Activated naive CD4-positive, alpha-beta T cell treated with anti-CD3 and anti-CD28 coated beads, Interleukin-2, amount 10 ng/mL, durations not matched to agents 7 days and 5 days (primary cell): Measurements from ENCODE around the gene DHH.
"Not testable (repeated sequence)": the region's sequence is repeated elsewhere in the genome, so short reads cannot be mapped to it uniquely, and the experiment has no call there.

Source experiments
- CTCF ChIA-PET: fragments of 350-600 bp; sonication (Branson Sonifier 250); formaldehyde crosslinking; loops from one replicate; lab custom pipeline; 2021; ENCODE audit warnings: antibody characterized with exemption; lab: Charles Lee
- DNase-seq: peaks from one replicate; pipeline ENCODE4 v3.0.0-alpha.2; 2020
- H3K27ac Mint-ChIP-seq: one replicate; pipeline ENCODE4 v1.8.0; 2021; ENCODE audit warnings: mild to moderate bottlenecking, moderate library complexity, mixed read lengths
- H3K27me3 Mint-ChIP-seq: one replicate; pipeline ENCODE4 v1.8.0; 2021; ENCODE audit warnings: mild to moderate bottlenecking, mixed read lengths
- H3K36me3 Mint-ChIP-seq: one replicate; pipeline ENCODE4 v1.8.0; 2021; ENCODE audit warnings: mixed read lengths
- H3K4me1 Mint-ChIP-seq: one replicate; pipeline ENCODE4 v1.8.0; 2021; ENCODE audit warnings: mixed read lengths
- H3K4me3 Mint-ChIP-seq: one replicate; pipeline ENCODE4 v1.8.0; 2021; ENCODE audit warnings: mild to moderate bottlenecking, moderate library complexity, mixed read lengths
- H3K9me3 Mint-ChIP-seq: one replicate; pipeline ENCODE4 v1.8.0; 2021; ENCODE audit warnings: mixed read lengths

DHH gene

DNA sequence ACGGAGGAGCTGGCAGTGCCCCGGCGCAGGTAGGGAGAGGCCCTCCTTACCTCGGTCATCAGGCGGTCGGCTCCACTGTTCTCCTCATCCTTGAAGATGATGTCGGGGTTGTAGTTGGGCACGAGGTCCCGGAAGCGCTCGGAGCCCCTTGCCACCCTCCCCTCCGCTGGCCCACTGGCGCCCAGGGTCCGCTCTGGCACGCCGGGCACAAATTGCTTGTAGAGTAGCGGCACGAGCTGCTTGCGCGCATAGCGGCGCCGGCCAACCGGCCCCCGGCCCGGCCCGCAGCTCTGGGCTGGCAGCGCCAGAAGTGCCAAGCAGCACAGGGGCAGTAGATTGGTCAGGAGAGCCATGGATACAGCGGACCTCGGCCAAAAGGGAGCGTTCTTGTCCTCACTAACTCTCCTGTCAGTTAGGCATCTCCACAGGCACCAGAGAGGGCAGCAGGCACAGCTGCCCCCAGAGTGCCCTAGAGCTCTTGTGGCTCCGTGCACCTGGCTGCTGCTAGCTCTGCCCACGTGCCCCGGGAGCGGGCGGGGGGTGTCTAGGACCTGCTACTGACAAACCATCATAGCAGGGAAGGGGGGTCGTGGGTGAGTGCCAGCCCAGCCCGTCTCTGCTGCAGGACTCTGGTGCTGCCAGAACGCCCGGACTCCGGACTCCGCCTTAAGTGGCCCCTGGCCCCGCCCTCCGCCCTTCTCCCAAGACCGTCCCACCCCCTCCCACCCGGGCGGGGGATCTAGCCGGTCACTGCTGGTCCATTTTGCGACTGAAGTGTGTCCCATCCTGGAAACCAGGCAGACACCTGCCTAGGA is at the start of gene DHH:
TSS of gene DHH (minus strand) at position 642 of the 815 bp plus-strand sequence. CDS start at position 353, 289 bp downstream.
- no peak for DNase-seq
- CTCF ChIA-PET = interaction anchor here (0.6 to 12.0 kb wide), 9 partner anchors 7 to 51 kb away, joined by 3 to 174 read pairs (median 4); partner anchors contain the start of genes LMBR1L and TUBA1B
- Mint-ChIP-seq H3K27me3 (peaks cover 69% of the 10 kb centered on the region), H3K27ac (no peak within 1 kb of the TSS), H3K4me3 (peak within 1 kb of the TSS; percentile 10), H3K9me3 (no peaks in the 10 kb centered on the region), H3K36me3 (peaks cover 29% of the 10 kb centered on the region), H3K4me1 (peaks cover 49% of the 10 kb centered on the region)

DNA sequence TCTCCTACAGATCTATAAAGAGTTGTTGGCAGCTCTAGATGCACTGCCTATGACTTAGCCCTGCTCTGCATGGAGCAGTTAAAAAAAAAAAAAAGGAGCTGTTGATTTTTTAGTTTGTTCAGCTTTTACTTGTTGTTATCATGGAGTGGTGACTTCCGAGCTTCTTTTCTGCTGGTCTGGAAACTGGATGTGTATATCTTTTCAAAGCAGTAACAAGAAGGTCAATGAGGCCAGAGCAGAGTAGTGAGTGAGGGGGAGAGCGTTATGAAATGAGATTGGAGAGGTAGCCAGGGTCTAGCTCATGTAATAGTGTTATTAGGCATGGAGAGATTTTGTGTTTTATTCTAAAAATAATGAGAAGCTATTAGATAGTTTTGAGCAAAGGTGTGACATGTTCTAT is 49.8 kb upstream of the DHH start:
- peaks cover 2% of the 10 kb centered on the region for H3K36me3 Mint-ChIP-seq
- no peaks in the 10 kb centered on the region for H3K4me1 Mint-ChIP-seq
- no peaks in the 10 kb centered on the region for H3K27me3 Mint-ChIP-seq
- H3K4me3 Mint-ChIP-seq = no peak overlapping the region
- CTCF ChIA-PET = interaction anchor here (0.6 kb wide), 1 partner anchor 143 kb away, joined by 3 read pairs; no protein-coding TSS in a partner anchor
- H3K9me3 Mint-ChIP-seq = no peaks in the 10 kb centered on the region
- H3K27ac Mint-ChIP-seq = no peak overlapping the region
- DNase-seq = no peak

DNA sequence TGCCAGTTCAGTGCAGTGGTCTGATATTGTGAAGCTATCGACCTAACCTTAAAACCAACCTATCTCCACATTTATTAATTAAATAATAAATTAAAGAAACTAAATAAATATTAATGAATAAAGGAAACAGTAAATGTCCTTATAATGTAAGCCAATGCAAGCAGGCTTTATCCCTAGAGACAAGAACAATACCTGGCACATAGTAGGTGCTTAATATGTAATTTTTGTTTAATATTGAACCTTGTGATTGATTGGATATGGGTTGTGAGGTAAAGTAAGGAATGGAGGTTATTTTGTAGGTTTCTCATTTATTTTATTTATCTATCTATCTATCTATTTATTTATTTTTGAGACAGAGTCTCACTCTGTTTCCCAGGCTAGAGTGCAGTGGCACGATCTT is 44.4 kb upstream of the DHH start:
- Mint-ChIP-seq H3K4me3 (no peak overlapping the region), H3K27me3 (no peaks in the 10 kb centered on the region), H3K36me3 (peaks cover 5% of the 10 kb centered on the region), H3K4me1 (peaks cover under 1% of the 10 kb centered on the region), H3K27ac (no peak overlapping the region), H3K9me3 (no peaks in the 10 kb centered on the region)
- DNase-seq = no peak
- CTCF ChIA-PET = no interaction called here

DNA sequence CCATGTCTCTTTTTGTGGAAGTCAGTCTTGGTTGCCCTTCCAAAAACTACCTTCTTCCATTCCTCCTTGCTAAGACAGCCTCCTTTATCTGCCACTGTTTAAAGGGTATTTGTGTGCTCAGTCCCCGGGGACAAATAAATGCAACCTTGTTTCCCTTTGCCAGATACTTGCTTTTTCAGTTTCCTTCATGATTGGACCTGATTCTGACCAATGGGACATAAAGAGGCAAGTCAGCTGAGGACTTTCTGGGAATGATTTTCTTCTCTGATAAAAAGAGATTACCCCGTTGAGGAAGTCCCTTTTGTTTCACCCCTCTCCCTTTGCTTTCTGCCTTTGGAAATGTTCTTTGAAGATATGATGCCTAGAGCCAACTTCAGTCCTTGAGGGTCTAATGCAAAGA is 44.0 kb upstream of the DHH start:
- H3K36me3 Mint-ChIP-seq = peaks cover 5% of the 10 kb centered on the region
- H3K4me3 Mint-ChIP-seq = no peak overlapping the region
- DNase-seq = no peak
- H3K4me1 Mint-ChIP-seq = peaks cover 5% of the 10 kb centered on the region
- CTCF ChIA-PET = no interaction called here
- H3K9me3 Mint-ChIP-seq = no peaks in the 10 kb centered on the region
- no peaks in the 10 kb centered on the region for H3K27me3 Mint-ChIP-seq
- H3K27ac Mint-ChIP-seq = no peak overlapping the region

DNA sequence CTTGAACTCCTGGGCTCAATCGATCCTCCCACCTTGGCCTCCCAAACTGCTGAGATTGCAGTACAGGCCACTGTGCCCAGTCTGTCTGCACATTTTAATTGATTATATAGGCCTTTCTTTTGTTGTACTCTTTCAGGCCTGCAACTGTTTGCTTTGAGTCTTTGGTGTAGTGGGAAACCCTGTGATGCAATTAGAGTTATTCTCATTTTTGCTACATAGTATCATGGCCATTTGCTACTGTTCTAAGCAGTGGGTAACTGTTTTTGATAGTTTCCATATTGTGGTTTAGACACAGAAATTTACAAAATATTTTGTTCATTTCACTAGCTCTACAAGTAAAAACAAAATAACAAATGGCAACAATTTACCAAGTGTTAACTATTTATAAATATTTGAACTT is 42.9 kb upstream of the DHH start:
- Mint-ChIP-seq H3K4me3 (no peak overlapping the region), H3K36me3 (peaks cover 5% of the 10 kb centered on the region), H3K4me1 (peaks cover 16% of the 10 kb centered on the region), H3K9me3 (no peaks in the 10 kb centered on the region), H3K27ac (no peak overlapping the region), H3K27me3 (no peaks in the 10 kb centered on the region)
- CTCF ChIA-PET = no interaction called here
- DNase-seq = no peak

DNA sequence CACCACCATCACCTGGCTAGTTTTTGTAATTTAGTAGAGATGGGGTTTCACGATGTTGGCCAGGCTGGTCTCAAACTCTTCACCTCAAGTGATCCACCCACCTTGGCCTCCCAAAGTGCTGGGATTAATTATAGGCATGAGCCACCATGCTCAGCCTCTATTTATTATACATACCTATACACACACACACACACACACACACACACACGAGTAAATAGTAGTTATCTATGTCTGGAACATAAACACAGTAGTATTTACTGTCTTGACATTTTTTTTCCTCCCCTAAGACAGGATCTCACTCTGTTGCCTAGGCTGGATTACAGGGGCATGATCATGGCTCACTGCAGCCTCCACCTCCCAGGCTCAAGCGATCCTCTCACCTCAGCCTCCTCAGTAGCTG is 42.4 kb upstream of the DHH start:
- H3K27ac Mint-ChIP-seq, CTCF ChIA-PET, H3K27me3 Mint-ChIP-seq, H3K4me3 Mint-ChIP-seq, DNase-seq, H3K9me3 Mint-ChIP-seq, H3K36me3 Mint-ChIP-seq: not testable (repeated sequence)
- H3K4me1 Mint-ChIP-seq = peaks cover 21% of the 10 kb centered on the region

DNA sequence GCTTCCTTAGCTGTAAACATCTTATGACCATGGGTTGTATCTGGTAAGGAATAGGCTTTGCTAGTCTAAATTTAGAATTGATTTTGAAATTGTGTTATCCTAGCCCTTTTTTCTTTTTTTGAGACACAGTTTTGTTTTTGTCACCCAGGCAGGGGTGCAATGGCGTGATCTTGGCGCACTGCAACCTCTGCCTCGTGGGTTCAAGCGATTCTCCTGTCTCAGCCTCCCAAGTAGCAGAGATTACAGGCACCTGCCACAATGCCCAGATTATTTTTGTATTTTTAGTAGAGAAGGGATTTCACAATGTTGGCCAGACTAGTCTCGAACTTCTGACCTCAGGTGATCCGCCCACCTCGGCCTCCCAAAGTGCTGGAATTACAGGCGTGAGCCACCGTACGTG is 39.0 kb upstream of the DHH start:
- H3K27me3 Mint-ChIP-seq = peaks cover 12% of the 10 kb centered on the region
- peak overlapping the region; percentile 5 for H3K27ac Mint-ChIP-seq
- H3K4me1 Mint-ChIP-seq = peaks cover 43% of the 10 kb centered on the region
- CTCF ChIA-PET = no interaction called here
- peaks cover 30% of the 10 kb centered on the region for H3K36me3 Mint-ChIP-seq
- no peaks in the 10 kb centered on the region for H3K9me3 Mint-ChIP-seq
- peak overlapping the region; percentile 7 for H3K4me3 Mint-ChIP-seq
- no peak for DNase-seq

DNA sequence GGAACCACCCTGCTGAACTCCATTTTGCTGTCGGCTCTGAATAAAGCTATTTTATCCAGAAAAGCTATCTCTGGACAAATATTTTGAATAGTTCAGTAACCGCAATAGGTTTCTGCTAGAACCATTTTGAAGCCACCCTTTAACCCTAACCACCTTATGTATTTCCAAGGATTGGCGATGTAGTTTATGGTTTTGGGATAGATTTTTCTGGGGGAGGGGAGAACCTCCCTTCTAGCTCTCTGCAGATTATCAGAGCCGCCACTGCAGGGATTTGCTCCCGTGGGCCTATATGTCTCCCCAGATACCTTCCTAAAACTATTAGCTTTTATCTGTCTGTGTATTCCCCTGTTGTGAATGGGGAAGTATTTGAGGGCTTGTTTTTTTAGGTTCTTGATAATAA is 38.4 kb upstream of the DHH start:
- Mint-ChIP-seq H3K4me3 (peak overlapping the region; percentile 85), H3K27ac (no peak overlapping the region), H3K27me3 (peaks cover 12% of the 10 kb centered on the region), H3K4me1 (peaks cover 44% of the 10 kb centered on the region), H3K36me3 (peaks cover 32% of the 10 kb centered on the region), H3K9me3 (no peaks in the 10 kb centered on the region)
- CTCF ChIA-PET = no interaction called here
- no peak for DNase-seq

DNA sequence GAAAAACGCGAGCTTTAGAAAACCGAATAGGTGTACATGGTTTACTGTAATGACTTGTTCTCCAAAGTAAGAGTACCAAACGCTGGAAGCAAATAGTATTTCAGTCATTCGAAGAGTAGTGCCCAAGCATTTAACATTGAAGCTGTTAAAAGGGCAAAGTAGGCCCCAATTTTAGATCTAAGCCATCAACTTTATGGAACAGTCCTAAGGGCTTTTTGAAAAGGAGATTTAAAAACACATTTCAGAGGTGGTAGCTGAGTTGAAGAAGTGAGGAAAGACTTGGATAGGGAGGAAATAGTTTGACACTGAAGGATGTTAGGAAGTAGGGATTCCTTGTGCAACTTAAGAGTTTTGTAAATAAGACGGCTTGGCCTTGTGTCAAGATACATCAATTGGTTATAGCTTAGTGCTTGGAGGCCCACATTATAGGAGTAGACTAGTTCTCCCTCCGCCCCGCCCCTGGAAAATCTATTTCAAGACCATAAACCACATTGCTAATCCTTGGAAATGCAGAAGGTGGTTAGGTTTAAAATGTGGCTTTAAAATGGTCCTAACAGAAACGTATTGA is 37.4 kb upstream of the DHH start:
- CTCF ChIA-PET = interaction anchor here (0.6 to 2.5 kb wide), 6 partner anchors 22 to 104 kb away, joined by 3 to 14 read pairs (median 4); partner anchors contain the start of gene DHH
- Mint-ChIP-seq H3K27ac (peak overlapping the region; percentile 95), H3K4me1 (peaks cover 53% of the 10 kb centered on the region), H3K4me3 (peak overlapping the region; percentile 85), H3K27me3 (peaks cover 12% of the 10 kb centered on the region), H3K36me3 (peaks cover 39% of the 10 kb centered on the region), H3K9me3 (no peaks in the 10 kb centered on the region)
- no peak for DNase-seq

DNA sequence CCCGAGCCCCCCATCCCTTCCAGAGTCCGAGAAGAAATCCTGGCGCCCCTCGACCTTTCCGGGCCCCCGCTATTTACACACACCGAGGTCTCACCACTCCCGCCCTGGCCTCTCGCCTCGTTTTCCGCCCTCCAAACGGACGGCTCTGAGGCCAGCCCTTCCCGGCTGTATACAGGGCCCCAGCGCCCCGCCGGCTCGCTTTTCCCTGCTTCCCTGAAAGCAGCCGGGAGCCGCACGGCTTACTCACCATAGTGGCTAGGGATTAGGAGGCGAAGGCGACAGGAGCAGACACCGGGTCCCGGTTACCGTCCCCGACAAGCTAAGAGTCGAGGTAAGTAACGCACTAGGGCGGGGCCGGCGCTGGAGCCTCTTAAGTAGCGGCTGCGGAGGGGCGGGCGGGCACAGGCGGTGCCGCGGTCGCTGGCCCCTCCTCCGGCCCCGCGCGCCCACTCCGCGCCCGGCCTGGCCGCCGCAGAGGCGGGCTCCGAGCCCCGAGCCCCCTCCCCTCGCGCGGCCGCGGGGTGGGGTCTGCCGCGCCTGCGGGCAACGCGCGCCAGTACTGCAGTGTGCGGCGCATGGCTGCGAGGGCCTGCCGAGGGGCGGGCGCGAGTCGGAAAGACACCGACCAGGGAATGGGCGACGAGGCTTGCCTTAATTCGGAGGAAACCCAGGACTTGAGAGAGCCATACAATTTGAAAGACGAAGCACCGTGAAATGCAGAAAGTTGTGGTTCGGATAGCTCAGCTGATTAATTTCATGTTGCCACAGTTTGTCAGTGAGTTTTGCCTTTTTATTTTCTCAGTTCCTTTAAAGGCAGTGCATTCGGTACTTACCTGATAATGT is 36.7 kb upstream of the DHH start, which contains the start of gene TUBA1B:
TSS of gene TUBA1B (minus strand) at position 345 of the 843 bp plus-strand sequence. CDS start at position 250, 95 bp downstream.
- Mint-ChIP-seq H3K9me3 (no peaks in the 10 kb centered on the region), H3K4me1 (peaks cover 56% of the 10 kb centered on the region)
- CTCF ChIA-PET = interaction anchor here (0.6 to 2.5 kb wide), 19 partner anchors 9 to 133 kb away, joined by 3 to 14 read pairs (median 4); partner anchors contain the start of gene DHH

DNA sequence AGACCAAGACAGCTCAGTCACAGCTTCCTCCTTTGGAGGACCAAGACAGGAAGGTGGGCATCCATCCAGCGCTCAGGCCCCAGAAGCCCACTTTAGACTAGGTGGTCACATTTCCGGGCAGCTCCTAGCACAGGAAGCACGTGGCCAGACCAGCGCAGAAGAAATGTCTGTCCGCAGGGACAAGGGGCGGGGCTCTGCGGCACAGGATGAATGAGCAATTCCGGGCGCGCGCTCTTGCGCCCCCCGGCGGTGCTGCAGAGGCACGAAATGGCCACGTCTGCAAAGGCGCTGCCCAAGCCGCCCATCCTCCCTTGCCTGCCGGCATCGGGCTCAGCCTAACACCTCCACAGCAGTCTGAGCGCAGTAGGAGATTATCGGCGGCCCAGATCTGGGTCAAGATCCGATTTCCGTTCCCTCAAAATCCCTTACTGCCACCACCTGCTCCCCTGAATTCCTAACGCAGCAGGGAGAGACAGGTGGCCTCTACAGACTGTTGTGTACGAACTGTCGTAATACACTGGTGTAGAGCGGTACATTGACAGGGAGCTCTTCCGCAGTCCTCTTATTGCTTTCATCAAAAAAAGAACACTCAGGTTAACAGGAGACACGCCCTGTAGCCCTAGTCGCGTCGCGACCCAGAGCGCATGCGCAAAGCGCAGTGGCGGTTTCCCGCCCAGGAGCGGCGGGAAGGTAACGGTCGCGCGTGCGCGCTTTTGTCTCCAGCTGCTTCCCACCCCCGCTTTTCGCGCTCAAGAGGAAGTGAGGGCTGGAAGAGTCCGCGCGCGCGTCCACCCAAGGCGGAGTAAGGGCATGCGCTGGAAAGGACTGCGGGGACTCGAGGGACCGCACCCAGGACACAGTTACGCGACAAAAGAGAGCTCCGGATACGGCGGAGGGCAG is 35.8 kb upstream of the DHH start:
- Mint-ChIP-seq H3K27ac (peak overlapping the region; percentile 99), H3K27me3 (peaks cover 12% of the 10 kb centered on the region), H3K36me3 (peaks cover 47% of the 10 kb centered on the region), H3K4me1 (peaks cover 56% of the 10 kb centered on the region), H3K9me3 (no peaks in the 10 kb centered on the region), H3K4me3 (peak overlapping the region; percentile 96)
- DNase-seq = peak; percentile 93
- CTCF ChIA-PET = interaction anchor here (0.6 to 2.5 kb wide), 24 partner anchors 9 to 142 kb away, joined by 3 to 14 read pairs (median 3); partner anchors contain the start of genes DHH and RHEBL1

More for the DNA sequence above, 36.7 kb upstream of the DHH start, which contains the start of gene TUBA1B:
- Mint-ChIP-seq H3K27me3 (peaks cover 12% of the 10 kb centered on the region), H3K4me3 (peak within 1 kb of the TSS; percentile 96), H3K36me3 (peaks cover 43% of the 10 kb centered on the region), H3K27ac (peak within 1 kb of the TSS; percentile 99)
- DNase-seq = peak; percentile 91

DNA sequence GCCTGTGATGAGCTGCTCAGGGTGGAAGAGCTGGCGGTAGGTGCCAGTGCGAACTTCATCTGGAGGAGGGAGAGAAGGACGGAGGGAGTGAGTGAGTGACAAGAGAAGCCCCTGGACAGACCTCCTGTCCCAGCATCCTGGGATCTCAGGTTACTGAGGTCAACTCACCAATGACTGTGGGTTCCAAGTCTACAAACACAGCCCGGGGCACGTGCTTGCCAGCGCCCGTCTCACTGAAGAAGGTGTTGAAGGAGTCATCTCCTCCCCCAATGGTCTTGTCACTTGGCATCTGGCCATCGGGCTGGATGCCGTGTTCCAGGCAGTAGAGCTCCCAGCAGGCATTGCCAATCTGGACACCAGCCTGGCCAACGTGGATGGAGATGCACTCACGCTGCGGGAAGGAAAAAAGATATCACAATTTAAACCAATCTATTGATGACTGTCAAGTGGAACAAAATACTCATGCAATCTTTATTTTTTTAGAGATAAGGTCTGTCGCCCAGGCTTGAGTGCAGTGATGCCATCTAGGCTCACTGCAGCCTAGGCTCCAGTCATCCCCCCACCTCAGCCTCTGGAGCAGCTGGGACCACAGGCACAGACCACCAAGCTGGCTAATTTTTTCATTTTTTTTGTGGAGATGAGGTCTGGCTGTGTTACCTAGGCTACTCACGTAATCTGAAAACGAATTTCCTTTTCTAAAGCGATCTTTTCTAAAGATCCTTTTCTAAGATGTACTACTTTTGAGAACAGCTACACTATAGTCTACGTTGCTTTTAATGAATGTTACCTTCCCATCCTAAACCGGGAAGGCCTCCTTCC is 34.9 kb upstream of the DHH start:
- Mint-ChIP-seq H3K9me3 (no peaks in the 10 kb centered on the region), H3K27me3 (peaks cover 12% of the 10 kb centered on the region), H3K27ac (peak overlapping the region; percentile 99), H3K4me3 (peak overlapping the region; percentile 96), H3K4me1 (peaks cover 56% of the 10 kb centered on the region), H3K36me3 (peaks cover 47% of the 10 kb centered on the region)
- CTCF ChIA-PET = interaction anchor here (0.6 to 1.7 kb wide), 15 partner anchors 9 to 141 kb away, joined by 3 to 10 read pairs (median 3); partner anchors contain the start of gene RHEBL1
- DNase-seq = no peak
